H1 (cell line): ENCODE data around the gene NECTIN1.

Experiments
- ATF3 ChIP-seq: IDR thresholded peaks from 2 replicates; pipeline ENCODE4 v1.6.1; 2011; ENCODE audit warnings: low read depth, mild to moderate bottlenecking, low read length; ENCODE audit not compliant: insufficient read depth
- CEBPB ChIP-seq: IDR thresholded peaks from 2 replicates; pipeline ENCODE4 v1.6.1; 2012; ENCODE audit warnings: low read depth, low read length
- CTCF ChIP-seq, 3 experiments: IDR thresholded peaks; 1 replicate in 2 of 3; 2 replicates in 1 of 3; pipeline versions ENCODE4 v1.5.1 to v1.6.1; 2011; ENCODE audit warnings: low read length in 3 of 3, mild to moderate bottlenecking in 3 of 3, inconsistent platforms in 2 of 3, low read depth in 1 of 3, moderate library complexity in 1 of 3; ENCODE audit not compliant: insufficient read depth in 1 of 3; ENCODE audit errors: control extremely low read depth in 1 of 3
- EP300 ChIP-seq, 2 experiments: IDR thresholded peaks; 1 replicate in 1 of 2; 2 replicates in 1 of 2; pipeline ENCODE4 v1.6.1; 2011 to 2012; ENCODE audit warnings: low read depth in 2 of 2, low read length in 2 of 2, mild to moderate bottlenecking in 2 of 2, borderline replicate concordance in 1 of 2, inconsistent platforms in 1 of 2, moderate library complexity in 1 of 2
- FOSL1 ChIP-seq: IDR thresholded peaks from 2 replicates; pipeline ENCODE4 v1.6.1; 2011; ENCODE audit warnings: mild to moderate bottlenecking, low read depth, low read length, moderate library complexity; ENCODE audit not compliant: insufficient read depth
- GABPA ChIP-seq: IDR thresholded peaks from 2 replicates; pipeline ENCODE4 v1.6.1; 2011; ENCODE audit warnings: mild to moderate bottlenecking, low read length, moderate library complexity, borderline replicate concordance; ENCODE audit not compliant: insufficient read depth
- POLR2A ChIP-seq, 2 experiments: IDR thresholded peaks; 1 replicate in 1 of 2; 2 replicates in 1 of 2; pipeline ENCODE4 v1.6.1; 2011; ENCODE audit warnings: low read depth in 2 of 2, low read length in 2 of 2, mild to moderate bottlenecking in 2 of 2; ENCODE audit errors: control extremely low read depth in 1 of 2
- POLR2AphosphoS5 ChIP-seq: IDR thresholded peaks from 2 replicates; pipeline ENCODE4 v1.6.1; 2011; ENCODE audit warnings: low read depth, low read length
- SIN3A ChIP-seq, 2 experiments: IDR thresholded peaks in 1 of 2; conservative IDR thresholded peaks in 1 of 2; 2 replicates each; pipeline ENCODE4 v1.6.1; 2011 to 2012; ENCODE audit warnings: low read length in 2 of 2, improper control_type of control experiment in 1 of 2, low read depth in 1 of 2, mild to moderate bottlenecking in 1 of 2
- SP1 ChIP-seq: IDR thresholded peaks from 2 replicates; pipeline ENCODE4 v1.6.1; 2011; ENCODE audit warnings: low read depth, low read length
- TAF1 ChIP-seq: IDR thresholded peaks from 2 replicates; pipeline ENCODE4 v1.6.1; 2011; ENCODE audit warnings: mild to moderate bottlenecking, low read depth, low read length
- USF2 ChIP-seq: IDR thresholded peaks from 2 replicates; pipeline ENCODE4 v1.6.1; 2011; ENCODE audit warnings: low read length, improper control_type of control experiment

DNA sequence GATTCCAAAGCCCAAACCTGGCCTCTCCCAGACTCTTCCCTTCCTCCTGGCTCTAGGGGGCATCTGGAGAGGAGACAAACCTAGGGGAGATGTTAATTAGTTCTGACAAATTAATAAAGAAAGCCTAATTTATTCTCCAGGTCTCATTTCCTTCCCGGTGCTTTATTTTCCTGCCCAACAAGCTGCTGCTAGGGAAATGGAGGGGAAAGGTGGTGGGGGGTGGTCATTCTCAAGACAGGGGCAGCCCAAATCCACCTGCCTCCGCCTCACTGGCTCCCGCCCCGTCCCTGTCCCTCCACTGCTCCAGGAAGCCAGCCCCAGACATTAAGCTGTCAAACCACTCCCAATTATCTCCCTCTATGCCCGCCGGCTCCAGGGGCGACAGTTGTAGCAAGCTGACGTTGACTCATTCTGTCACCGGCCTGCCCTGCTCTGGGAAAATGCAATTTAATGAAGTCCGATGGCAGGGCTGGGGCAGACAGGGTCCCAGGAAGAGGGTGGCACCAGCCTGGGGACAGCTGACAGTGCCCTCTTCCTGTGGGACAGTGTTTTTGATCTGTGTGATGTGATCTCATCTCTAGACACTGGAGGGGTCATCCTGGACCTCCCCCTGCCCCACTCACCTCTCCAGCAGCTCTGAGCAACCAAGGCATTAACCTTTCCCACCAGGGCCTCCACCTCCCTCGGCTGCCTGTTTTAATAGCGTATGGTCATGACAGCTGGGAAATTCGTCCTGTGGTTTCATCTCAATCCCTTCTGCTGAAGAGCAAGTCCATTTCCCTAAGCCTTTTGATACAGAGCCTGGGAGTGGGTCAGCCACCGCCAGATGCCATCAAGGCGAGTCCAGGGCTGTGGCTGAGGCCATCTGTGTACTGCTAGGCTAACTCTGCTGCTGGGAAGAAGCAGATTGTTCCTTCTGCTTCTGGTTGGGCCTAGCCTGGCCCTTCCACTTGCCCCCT lies 27.1 kb downstream of the NECTIN1 start:
- TF ChIP-seq CTCF (IDR thresholded peaks at IDR 0.05; ENCODE audit: control extremely low read depth in 1 of 3, insufficient read depth in 1 of 3, low read depth in 1 of 3, low read length in 3 of 3) = no peak
- no peak for TF ChIP-seq SP1
- TF ChIP-seq ATF3 = no peak
- no peak for TF ChIP-seq TAF1
- TF ChIP-seq POLR2AphosphoS5 = no peak
- TF ChIP-seq FOSL1 = no peak
- TF ChIP-seq SIN3A (conservative IDR thresholded peaks at IDR 0.05 in 1 of 2, IDR thresholded peaks at IDR 0.05 in 1 of 2; ENCODE audit: low read depth in 1 of 2, low read length in 2 of 2) = no peak
- TF ChIP-seq CEBPB = no peak
- no peak for TF ChIP-seq POLR2A (IDR thresholded peaks at IDR 0.05; ENCODE audit: control extremely low read depth in 1 of 2, low read depth in 2 of 2, low read length in 2 of 2)
- no peak for TF ChIP-seq GABPA
- no peak for TF ChIP-seq USF2
- no peak for TF ChIP-seq EP300 (IDR thresholded peaks at IDR 0.05; ENCODE audit: borderline replicate concordance in 1 of 2, low read depth in 2 of 2, low read length in 2 of 2)
